Erythroblast (primary cell): ENCODE measurements around the gene HDDC3.

Experiments
- GATA1 ChIP-seq: IDR thresholded peaks from 2 replicates; pipeline ENCODE4 v1.6.1; 2011; ENCODE audit warnings: low read depth, mild to moderate bottlenecking, control low read depth, low read length, moderate library complexity
- POLR2A ChIP-seq: IDR thresholded peaks from 2 replicates; pipeline ENCODE4 v1.6.1; 2011; ENCODE audit warnings: mild to moderate bottlenecking, low read length

DNA sequence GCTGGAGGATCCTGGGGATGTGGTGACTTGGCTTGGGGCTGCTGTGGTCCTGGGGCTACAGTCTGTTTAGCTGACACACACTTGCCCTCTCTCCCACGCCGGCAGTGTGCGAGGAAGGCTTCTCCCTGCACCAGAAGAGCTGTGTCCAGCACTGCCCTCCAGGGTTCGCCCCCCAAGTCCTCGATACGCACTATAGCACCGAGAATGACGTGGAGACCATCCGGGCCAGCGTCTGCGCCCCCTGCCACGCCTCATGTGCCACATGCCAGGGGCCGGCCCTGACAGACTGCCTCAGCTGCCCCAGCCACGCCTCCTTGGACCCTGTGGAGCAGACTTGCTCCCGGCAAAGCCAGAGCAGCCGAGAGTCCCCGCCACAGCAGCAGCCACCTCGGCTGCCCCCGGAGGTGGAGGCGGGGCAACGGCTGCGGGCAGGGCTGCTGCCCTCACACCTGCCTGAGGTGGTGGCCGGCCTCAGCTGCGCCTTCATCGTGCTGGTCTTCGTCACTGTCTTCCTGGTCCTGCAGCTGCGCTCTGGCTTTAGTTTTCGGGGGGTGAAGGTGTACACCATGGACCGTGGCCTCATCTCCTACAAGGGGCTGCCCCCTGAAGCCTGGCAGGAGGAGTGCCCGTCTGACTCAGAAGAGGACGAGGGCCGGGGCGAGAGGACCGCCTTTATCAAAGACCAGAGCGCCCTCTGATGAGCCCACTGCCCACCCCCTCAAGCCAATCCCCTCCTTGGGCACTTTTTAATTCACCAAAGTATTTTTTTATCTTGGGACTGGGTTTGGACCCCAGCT is 51.0 kb downstream of the HDDC3 start:
- TF ChIP-seq POLR2A, result no peak
- TF ChIP-seq GATA1, result no peak
